Uterus (tissue), 2 donors: ENCODE data around the gene GALT.

Experiments
- CTCF ChIP-seq, 4 experiments: fragments of 200-600 bp in 2 of 4; fragments of 450-650 bp in 2 of 4; sonication (generic) in 2 of 4; IDR thresholded peaks; one replicate each; pipeline ENCODE4 v1.5.1; 2016 to 2019; ENCODE audit warnings: antibody characterized with exemption in 4 of 4, mild to moderate bottlenecking in 2 of 4, moderate library complexity in 1 of 4
- POLR2A ChIP-seq, 2 donors: fragments of 450-650 bp; IDR thresholded peaks; one replicate each; pipeline ENCODE4 v1.6.1; 2016; ENCODE audit warnings: antibody characterized with exemption in 2 of 2, mild to moderate bottlenecking in 1 of 2, moderate library complexity in 1 of 2

- no peak for TF ChIP-seq CTCF (IDR thresholded peaks at IDR 0.05)
- TF ChIP-seq POLR2A (IDR thresholded peaks at IDR 0.05) = no peak
These were observed 16.8 kb downstream of the GALT start for GRCh38 chr9:34663303-34663605.
